HG02885 (cell line): Measurements from ENCODE around the gene FLRT2.

Experiments used
- ATAC-seq: cut with Tn5 transposase; IDR thresholded peaks from one replicate; pipeline ENCODE4 v1.9.1; 2021; ENCODE audit warnings: mild to moderate bottlenecking; ENCODE audit not compliant: unreplicated experiment, poor library complexity

Gene FLRT2

GRCh38 chr14:85587151-85587711, 57.3 kb downstream of the FLRT2 start:
- ATAC-seq: no peak

DNA sequence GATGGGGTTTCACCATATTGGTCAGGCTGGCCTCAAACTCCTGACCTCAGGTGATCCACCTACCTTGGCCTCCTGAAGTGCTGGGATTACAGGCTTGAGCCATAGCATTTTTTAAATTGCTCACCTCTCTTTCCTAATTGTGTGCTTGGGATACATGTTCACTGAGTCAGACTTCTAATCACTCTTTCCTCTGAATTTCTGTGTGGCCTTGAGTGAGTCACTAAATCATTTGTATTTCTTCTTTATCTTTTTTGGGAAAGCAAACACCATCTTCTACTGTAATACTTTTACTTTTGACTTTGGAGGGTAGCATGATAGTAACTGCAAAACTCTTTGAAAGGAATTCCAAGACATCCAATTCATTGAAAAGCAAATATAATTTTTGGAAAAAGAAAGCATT, 60.8 kb downstream of the FLRT2 start:
- no peak for ATAC-seq

DNA sequence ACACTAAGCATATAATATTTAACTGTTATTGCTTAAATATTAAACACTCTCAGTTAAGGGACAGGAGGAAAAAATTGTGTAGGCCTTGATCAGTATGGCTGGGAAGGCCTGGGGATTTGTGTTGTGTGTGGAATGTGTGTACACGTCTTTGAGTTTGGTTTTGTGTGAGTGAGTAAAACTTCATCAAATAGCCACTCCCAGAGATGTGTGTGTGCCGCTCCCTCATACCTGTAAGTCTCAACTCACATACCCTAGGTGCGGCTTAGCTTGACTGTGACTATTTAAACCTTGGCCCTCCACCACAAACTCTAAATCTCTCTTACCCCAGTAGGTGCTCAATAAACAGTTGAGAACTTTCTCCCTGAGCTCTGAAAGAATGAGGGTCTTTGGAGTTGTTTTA, 64.3 kb downstream of the FLRT2 start:
- no peak for ATAC-seq

DNA sequence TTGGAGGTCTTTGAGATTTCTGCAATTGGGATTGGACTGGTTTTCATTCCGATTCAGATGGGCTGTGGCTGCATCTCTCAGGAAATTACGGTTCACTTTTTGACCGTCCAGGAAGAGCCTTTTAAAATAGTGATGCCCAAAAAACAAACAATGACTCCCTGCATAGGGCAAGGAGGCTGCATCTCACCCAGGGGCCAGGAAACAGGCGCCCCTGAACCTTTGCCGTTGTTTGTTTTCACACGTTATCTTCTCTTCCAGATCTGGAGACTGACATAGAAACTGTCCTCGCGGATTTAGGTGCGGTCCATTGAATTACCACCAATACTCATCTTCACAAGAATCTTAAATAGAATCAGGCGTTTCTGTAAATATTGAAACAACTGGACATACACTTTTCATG, 66.0 kb downstream of the FLRT2 start:
- no peak for ATAC-seq

GRCh38 chr14:85596562-85596961, 66.6 kb downstream of the FLRT2 start:
- ATAC-seq: no peak

DNA sequence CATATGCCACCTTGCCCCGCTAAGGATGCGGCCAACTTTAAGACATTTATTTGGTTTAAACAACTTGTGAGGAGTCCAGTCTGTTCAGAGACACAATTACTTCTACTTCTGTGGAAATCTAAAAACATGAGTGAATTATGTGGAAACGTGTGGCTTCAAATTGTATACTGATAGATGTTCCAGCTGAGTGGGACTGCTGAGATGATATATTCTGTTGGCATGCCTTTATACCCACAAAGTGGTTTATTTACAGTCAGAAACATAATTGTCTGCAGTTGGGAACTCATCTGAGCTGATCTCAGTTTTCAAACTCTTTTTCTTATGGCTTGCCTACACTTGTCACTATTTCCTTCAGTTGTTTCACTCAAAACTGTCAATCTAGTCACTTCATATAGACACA, 67.8 kb downstream of the FLRT2 start:
- no peak for ATAC-seq

DNA sequence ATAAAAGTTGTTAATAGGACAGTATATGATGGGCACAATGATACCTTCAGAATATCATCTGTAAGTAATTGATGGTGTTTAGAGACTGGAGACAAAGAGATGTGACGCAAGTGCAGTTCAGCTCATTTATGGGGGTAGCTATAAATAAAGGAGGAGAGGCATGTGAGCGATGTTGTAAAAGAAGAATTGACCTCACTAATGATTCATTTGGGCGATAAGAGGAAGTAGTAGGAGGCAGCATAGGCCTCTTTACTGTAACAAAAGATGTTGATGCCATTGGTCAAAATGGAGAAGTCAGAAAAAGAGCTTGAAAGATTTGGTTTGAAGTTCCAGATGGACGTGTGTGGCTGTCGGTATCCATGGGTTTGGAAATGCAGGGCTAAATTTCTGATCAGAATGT, 70.0 kb downstream of the FLRT2 start:
- ATAC-seq: no peak

DNA sequence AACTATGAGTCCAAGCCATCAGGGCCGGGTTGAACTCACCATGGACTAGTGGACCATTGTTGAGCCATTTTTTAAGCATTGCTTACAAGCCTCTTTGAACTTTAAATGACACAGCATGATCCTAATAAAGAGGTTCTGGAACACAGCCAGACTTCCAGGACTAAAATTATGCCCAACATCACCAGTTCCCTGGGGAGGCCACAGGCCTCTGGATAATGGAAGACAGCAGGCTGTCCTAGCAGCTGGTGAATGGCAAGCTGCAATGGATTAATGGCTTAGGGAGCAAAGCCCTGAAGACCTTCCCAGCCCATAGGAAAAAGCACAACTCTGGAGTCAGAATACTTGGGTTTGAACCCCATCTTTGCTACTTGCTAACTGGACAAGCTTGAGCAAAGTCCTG, 71.3 kb downstream of the FLRT2 start:
- no peak for ATAC-seq

- ATAC-seq: no peak
These were observed 71.7 kb downstream of the FLRT2 start for GRCh38 chr14:85601690-85602089.

DNA sequence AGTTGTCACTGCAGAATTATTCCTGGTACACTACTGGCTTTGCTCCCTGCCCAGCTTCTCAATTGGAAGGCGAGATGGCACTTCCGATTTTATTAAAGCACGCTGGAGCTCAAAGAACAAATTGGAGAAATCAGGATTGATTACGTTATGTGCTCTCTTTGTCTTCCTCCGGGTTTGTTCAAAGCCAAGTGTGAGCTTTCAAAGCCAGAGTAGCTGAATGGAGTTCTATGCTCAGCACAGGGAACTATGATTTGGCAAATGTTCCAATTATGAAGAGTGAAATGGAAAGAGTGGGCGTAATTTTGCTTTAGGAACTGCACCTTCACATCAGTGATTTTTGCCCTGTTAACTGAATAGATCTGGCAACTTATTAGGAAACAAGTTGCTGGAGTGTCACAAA, 72.4 kb downstream of the FLRT2 start:
- ATAC-seq: no peak

- ATAC-seq: no peak
These were observed 74.1 kb downstream of the FLRT2 start for GRCh38 chr14:85604021-85604420.

DNA sequence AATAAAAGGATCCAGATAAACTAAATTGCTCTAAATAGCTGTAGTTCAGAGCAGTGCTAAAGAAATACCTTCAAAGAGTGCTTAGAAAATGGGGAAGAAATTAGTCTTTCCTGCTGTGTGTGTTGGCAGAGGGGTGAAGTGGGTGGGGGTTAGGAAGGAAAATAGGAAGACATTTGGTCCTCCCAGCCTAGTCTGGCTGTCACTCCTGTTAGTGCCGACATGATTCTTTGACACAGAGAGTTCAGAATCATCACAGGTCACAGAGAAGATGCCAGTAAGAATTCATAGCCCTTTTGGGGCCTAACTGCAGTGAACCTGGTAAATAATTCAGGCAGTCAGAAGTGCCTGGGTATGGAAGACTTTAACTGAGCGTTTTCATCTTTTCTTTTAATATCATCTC, 74.8 kb downstream of the FLRT2 start:
- ATAC-seq: no peak

- no peak for ATAC-seq
These were observed 77.7 kb downstream of the FLRT2 start for GRCh38 chr14:85607651-85608081.

- no peak for ATAC-seq
These were observed 83.6 kb downstream of the FLRT2 start for GRCh38 chr14:85613496-85613895.

DNA sequence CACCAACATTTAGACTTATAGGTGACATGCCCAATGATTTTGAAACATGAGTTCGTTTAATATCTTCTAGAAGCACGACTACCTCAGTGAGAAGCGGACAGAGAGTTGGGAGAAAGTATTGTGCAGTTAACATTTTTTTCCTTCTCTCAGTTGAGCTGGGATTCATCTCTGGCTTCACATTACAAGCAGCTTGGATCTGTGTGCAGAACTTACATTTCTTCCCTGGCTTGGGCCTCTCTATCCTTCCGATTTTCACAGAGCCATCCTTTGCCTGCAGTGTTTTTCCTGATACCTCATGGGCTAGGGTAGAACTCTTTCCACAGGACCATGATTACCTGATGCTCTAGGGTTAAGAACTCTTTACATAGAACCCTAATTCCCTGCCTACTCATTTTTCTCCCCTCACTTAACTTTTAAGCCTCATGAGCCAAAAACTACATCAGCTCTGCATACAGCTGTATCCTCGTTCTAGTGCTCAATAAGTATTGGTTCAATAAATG, 86.5 kb downstream of the FLRT2 start:
- no peak for ATAC-seq

DNA sequence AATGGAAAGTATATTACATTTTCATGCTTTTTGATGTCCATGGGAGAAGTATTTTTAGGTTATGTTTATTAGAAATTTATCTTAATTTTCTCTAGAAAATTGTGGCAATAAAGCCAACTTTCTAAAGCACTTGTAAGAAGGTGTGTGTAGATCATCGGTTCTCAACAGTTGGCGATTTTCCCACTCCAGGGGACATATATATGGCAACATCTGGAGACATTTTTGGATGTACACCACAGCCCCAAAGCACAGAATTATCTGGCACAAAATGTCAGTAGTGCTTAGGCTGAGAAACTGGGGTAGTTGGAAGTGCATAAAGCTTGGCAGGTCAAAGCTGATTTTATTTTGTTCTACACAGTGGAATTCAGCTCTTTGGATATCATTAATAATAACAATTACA, 86.9 kb downstream of the FLRT2 start:
- no peak for ATAC-seq

DNA sequence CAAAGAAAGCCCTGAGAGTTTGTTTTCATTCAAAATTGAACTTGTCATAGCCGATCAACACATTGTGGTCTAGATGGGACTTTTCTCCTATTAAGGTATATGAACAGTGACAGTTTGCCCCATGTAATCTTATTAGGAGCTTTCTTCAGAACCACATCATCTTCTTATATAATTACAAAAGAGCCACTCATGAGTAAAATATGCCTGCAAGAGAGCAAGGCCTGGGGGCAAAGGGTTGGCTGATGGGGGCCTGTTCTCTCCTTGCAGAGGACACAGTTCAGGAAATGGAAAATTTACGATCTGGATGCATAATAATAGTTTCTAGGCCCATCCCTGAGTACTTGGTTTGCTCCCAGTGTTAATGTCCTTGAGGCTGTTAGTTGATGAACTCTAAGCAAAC, 87.8 kb downstream of the FLRT2 start:
- ATAC-seq: no peak

- no peak for ATAC-seq
These were observed 88.4 kb downstream of the FLRT2 start for GRCh38 chr14:85618390-85618789.

DNA sequence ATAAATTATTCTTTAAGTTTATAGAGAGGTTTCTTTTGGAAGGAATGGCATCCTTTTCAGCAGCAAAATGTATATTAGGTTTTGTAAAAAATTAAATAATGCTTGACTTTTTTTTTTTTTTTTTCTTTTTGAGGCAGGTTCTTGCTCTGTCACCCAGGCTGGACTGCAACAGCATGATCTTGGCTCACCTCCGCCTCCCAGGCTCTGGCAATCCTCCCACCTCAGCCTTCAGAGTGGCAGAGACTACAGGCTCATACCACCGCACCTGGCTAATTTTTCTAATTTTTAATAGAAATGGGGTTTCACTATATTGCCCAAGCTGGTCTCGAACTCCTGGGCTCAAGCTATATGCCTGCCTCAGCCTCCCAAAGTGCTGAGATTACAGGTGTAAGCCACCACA, 89.0 kb downstream of the FLRT2 start:
- ATAC-seq: no peak

GRCh38 chr14:85619851-85620250, 89.9 kb downstream of the FLRT2 start:
- ATAC-seq: no peak

- no peak for ATAC-seq
These were observed 91.0 kb downstream of the FLRT2 start for GRCh38 chr14:85620947-85621346.

DNA sequence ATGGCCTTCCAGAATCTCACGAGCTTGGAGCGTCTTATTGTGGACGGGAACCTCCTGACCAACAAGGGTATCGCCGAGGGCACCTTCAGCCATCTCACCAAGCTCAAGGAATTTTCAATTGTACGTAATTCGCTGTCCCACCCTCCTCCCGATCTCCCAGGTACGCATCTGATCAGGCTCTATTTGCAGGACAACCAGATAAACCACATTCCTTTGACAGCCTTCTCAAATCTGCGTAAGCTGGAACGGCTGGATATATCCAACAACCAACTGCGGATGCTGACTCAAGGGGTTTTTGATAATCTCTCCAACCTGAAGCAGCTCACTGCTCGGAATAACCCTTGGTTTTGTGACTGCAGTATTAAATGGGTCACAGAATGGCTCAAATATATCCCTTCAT, 92.2 kb downstream of the FLRT2 start:
- ATAC-seq: no peak
